Measurements from ENCODE around the gene ST3GAL2. TPM values are rescaled to one million over a fixed set of nuclear protein-coding genes. Genes with fewer than 3 reads are reported as not detected.

Gene ST3GAL2
- total and polyA plus RNA-seq, 8 donors = 3.5 to 16.2 (median 4.6) TPM

- TF ChIP-seq CTCF (IDR thresholded peaks at IDR 0.05) = no peak
- Histone ChIP-seq H3K27me3 (no peaks in the 10 kb centered on the region), H3K4me1 (peaks cover 0 to 4% (median 0%) of the 10 kb centered on the region in 3 donors), H3K9me3 (no peaks in the 10 kb centered on the region), H3K4me3 (peak overlapping the region; percentile 56 to 71 (median 68)), H3K36me3 (no peaks in the 10 kb centered on the region), H3K27ac (no peak overlapping the region)
- 1 to 4% methylated on average over 15 to 39 of the region's 39 CpGs for WGBS, 2 donors
- ATAC-seq = peak in 2 of 4 donors; percentile 5 to 13
- DNase-seq = peak in 4 of 6 donors; percentile 16 to 72 (median 48)
- intact Hi-C loops (cut with DNase I) = no loop called here
- no peak for FAIRE-seq
Observed at GRCh38 chr16:70438585-70438968, 323 bp downstream of the ST3GAL2 start.

- peaks cover 0 to 4% (median 0%) of the 10 kb centered on the region in 3 donors for H3K4me1 ChIP-seq
- DNase-seq (peak in 1 of 6 donors; percentile 33), FAIRE-seq (no peak)
Observed at GRCh38 chr16:70437582-70438557, 1.0 kb downstream of the ST3GAL2 start.

GRCh38 chr16:70437017-70437581 is 1.8 kb downstream of the ST3GAL2 start:
- Histone ChIP-seq H3K4me3 (no peak overlapping the region), H3K36me3 (no peaks in the 10 kb centered on the region), H3K9me3 (no peaks in the 10 kb centered on the region), H3K27ac (no peak overlapping the region), H3K27me3 (no peaks in the 10 kb centered on the region), H3K4me1 (peaks cover 0 to 4% (median 0%) of the 10 kb centered on the region in 3 donors)
- ATAC-seq = no peak
- no peak for TF ChIP-seq CTCF (IDR thresholded peaks at IDR 0.05)
- intact Hi-C loops (cut with DNase I) = no loop called here
- WGBS, 2 donors = 83 to 87% methylated on average over 5 of the region's 5 CpGs
- no peak for DNase-seq
- FAIRE-seq = no peak

More at GRCh38 chr16:70437582-70438557, 1.0 kb downstream of the ST3GAL2 start:
- 46 to 50% methylated on average over 21 to 22 of the region's 22 CpGs for WGBS, 2 donors
- Histone ChIP-seq H3K36me3 (no peaks in the 10 kb centered on the region), H3K27me3 (no peaks in the 10 kb centered on the region), H3K9me3 (no peaks in the 10 kb centered on the region), H3K27ac (no peak overlapping the region), H3K4me3 (peak overlapping the region; percentile 56 to 71 (median 68))
- no peak for TF ChIP-seq CTCF (IDR thresholded peaks at IDR 0.05)
- intact Hi-C loops (cut with DNase I) = no loop called here
- ATAC-seq = no peak

GRCh38 chr16:70434484-70435260 is 4.2 kb downstream of the ST3GAL2 start:
- no peak overlapping the region for H3K4me3 ChIP-seq
- DNase-seq = no peak
- 87 to 88% methylated on average over 6 of the region's 6 CpGs for WGBS, 2 donors
- intact Hi-C loops (cut with DNase I) = no loop called here
- no peak for TF ChIP-seq CTCF (IDR thresholded peaks at IDR 0.05)
- H3K9me3 ChIP-seq = no peaks in the 10 kb centered on the region
- H3K27ac ChIP-seq = no peak overlapping the region
- no peaks in the 10 kb centered on the region for H3K27me3 ChIP-seq
- FAIRE-seq = no peak
- no peak for ATAC-seq
- H3K36me3 ChIP-seq = no peaks in the 10 kb centered on the region
- H3K4me1 ChIP-seq = peaks cover 0 to 13% (median 0%) of the 10 kb centered on the region in 3 donors
